Calu3 (cell line): ENCODE measurements around the gene ELF4. TPM values are rescaled to one million over a fixed set of nuclear protein-coding genes. Genes with fewer than 3 reads are reported as not detected.

Source experiments
- BruUV-seq: library from RNA; stranded (reverse); fragments of 400-500 nt; replicated peaks from 2 replicates; lab custom pipeline; 2021; lab: Mats Ljungman, UMichigan
- CTCF ChIA-PET: fragments of 300-600 bp; sonication (Branson Sonifier 250); formaldehyde crosslinking; loops from one replicate; lab custom pipeline; 2022; ENCODE audit warnings: antibody characterized with exemption; lab: Charles Lee
- DNase-seq: peaks from one replicate; pipeline ENCODE4 v3.0.0; 2022
- H3K27ac Mint-ChIP-seq: one replicate; pipeline ENCODE4 v1.8.0; 2022; ENCODE audit warnings: mixed read lengths; ENCODE audit not compliant: unreplicated experiment
- H3K27me3 Mint-ChIP-seq: one replicate; pipeline ENCODE4 v1.8.0; 2022; ENCODE audit warnings: mixed read lengths; ENCODE audit not compliant: unreplicated experiment
- H3K36me3 Mint-ChIP-seq: one replicate; pipeline ENCODE4 v1.8.0; 2022; ENCODE audit warnings: mild to moderate bottlenecking, moderate library complexity, mixed read lengths; ENCODE audit not compliant: insufficient read depth, unreplicated experiment
- H3K4me1 Mint-ChIP-seq: one replicate; pipeline ENCODE4 v1.8.0; 2022; ENCODE audit warnings: mild to moderate bottlenecking, low read depth, mixed read lengths; ENCODE audit not compliant: unreplicated experiment
- H3K4me3 Mint-ChIP-seq: one replicate; pipeline ENCODE4 v1.8.0; 2022; ENCODE audit warnings: mild to moderate bottlenecking, low read depth, moderate library complexity, mixed read lengths; ENCODE audit not compliant: unreplicated experiment
- H3K9me3 Mint-ChIP-seq: one replicate; pipeline ENCODE4 v1.8.0; 2022; ENCODE audit warnings: low read depth, mixed read lengths; ENCODE audit not compliant: unreplicated experiment
- CTCF ChIP-seq: fragments of 200-600 bp; IDR thresholded peaks from one replicate; pipeline ENCODE4 v1.8.0; 2022; ENCODE audit warnings: antibody characterized with exemption; ENCODE audit not compliant: unreplicated experiment
- intact Hi-C: fragments of 100-400 bp; cut with micrococcal nuclease; formaldehyde crosslinking; loops from one replicate; pipeline ENCODE4 v1.10.0; 2022; ENCODE audit not compliant: unreplicated experiment
- total RNA-seq: library from RNA; stranded (reverse); gene quantifications from 2 replicates; pipeline ENCODE4 v1.2.3, GENCODE V29; 2022

Gene ELF4
- total RNA-seq, 1 experiment from 2014 or later: 21.0 TPM

GRCh38 chrX:130083107-130083490, 27.2 kb downstream of the ELF4 start:
- intact Hi-C loops: no loop called here
- H3K27me3 Mint-ChIP-seq: no peaks in the 10 kb centered on the region
- H3K9me3 Mint-ChIP-seq: no peaks in the 10 kb centered on the region
- H3K4me3 Mint-ChIP-seq: no peak overlapping the region
- no peak for TF ChIP-seq CTCF
- H3K27ac Mint-ChIP-seq: no peak overlapping the region
- CTCF ChIA-PET: no interaction called here
- no TSS peak for BruUV-seq
- no peaks in the 10 kb centered on the region for H3K4me1 Mint-ChIP-seq
- DNase-seq: no peak
- peaks cover 9% of the 10 kb centered on the region for H3K36me3 Mint-ChIP-seq

- intact Hi-C loops: no loop called here
- H3K27ac Mint-ChIP-seq: no peak overlapping the region
- no peaks in the 10 kb centered on the region for H3K4me1 Mint-ChIP-seq
- no peak overlapping the region for H3K4me3 Mint-ChIP-seq
- CTCF ChIA-PET: no interaction called here
- no peak for DNase-seq
- H3K27me3 Mint-ChIP-seq: no peaks in the 10 kb centered on the region
- H3K36me3 Mint-ChIP-seq: peaks cover 9% of the 10 kb centered on the region
- H3K9me3 Mint-ChIP-seq: no peaks in the 10 kb centered on the region
- no TSS peak for BruUV-seq
- TF ChIP-seq CTCF: no peak
Measured at GRCh38 chrX:130082244-130083106, 27.8 kb downstream of the ELF4 start.

- H3K27ac Mint-ChIP-seq: no peak overlapping the region
Measured at GRCh38 chrX:130081421-130082045, 28.8 kb downstream of the ELF4 start.

More at GRCh38 chrX:130081421-130082045, 28.8 kb downstream of the ELF4 start:
- H3K4me3 Mint-ChIP-seq: no peak overlapping the region
- H3K9me3 Mint-ChIP-seq: no peaks in the 10 kb centered on the region
- no peaks in the 10 kb centered on the region for H3K4me1 Mint-ChIP-seq
- H3K27me3 Mint-ChIP-seq: no peaks in the 10 kb centered on the region
- CTCF ChIA-PET: interaction anchor here (1.0 kb wide), 1 partner anchor 40 kb away, joined by 5 read pairs; no protein-coding TSS in a partner anchor
- no peak for TF ChIP-seq CTCF
- no TSS peak for BruUV-seq
- H3K36me3 Mint-ChIP-seq: peaks cover 9% of the 10 kb centered on the region
- DNase-seq: no peak
- intact Hi-C loops: no loop called here
